Body of pancreas (tissue), 4 donors: ENCODE measurements around the gene DBN1.

Experiments
- POLR2A ChIP-seq, 3 donors: fragments of 450-650 bp; IDR thresholded peaks; one replicate each; pipeline ENCODE4 v1.6.1; 2016; ENCODE audit warnings: antibody characterized with exemption in 3 of 3, mild to moderate bottlenecking in 2 of 3
- TF ChIP-seq, protein P1 (sequence below), 7 experiments: fragments of 450-650 bp in 4 of 7; fragments of 200-600 bp in 3 of 7; sonication (generic) in 3 of 7; IDR thresholded peaks; one replicate each; pipeline ENCODE4 v1.5.1; 2016 to 2019; ENCODE audit warnings: antibody characterized with exemption in 7 of 7

DNA sequence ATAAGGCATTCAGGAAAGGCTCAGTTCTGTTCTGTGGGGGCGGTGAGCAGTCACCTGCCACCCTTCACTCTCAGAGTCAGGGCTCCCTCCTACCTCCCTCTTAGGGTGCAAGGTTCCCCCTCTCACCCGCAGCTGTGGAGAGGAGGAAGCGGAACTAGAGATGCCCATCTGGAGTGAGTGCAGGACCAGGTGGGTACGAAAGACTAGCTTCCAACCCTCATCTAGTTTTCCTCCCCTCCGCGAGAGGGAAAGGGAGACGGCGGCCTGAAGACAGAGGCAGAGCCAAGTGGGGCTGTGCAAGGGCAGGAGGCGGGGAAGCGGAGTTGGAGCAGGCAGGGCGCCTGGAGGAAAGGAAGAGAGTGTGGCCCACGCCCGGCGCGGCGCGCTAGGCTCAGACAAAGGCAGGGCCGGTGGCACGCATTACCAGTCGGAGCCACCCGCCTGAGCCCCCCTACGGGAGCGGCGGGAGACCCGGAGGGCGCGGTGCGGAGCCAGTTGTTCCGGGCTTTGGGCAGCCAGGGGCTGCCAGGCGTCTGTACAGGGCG is 19.5 kb downstream of the DBN1 start:
- TF ChIP-seq, protein P1, sequence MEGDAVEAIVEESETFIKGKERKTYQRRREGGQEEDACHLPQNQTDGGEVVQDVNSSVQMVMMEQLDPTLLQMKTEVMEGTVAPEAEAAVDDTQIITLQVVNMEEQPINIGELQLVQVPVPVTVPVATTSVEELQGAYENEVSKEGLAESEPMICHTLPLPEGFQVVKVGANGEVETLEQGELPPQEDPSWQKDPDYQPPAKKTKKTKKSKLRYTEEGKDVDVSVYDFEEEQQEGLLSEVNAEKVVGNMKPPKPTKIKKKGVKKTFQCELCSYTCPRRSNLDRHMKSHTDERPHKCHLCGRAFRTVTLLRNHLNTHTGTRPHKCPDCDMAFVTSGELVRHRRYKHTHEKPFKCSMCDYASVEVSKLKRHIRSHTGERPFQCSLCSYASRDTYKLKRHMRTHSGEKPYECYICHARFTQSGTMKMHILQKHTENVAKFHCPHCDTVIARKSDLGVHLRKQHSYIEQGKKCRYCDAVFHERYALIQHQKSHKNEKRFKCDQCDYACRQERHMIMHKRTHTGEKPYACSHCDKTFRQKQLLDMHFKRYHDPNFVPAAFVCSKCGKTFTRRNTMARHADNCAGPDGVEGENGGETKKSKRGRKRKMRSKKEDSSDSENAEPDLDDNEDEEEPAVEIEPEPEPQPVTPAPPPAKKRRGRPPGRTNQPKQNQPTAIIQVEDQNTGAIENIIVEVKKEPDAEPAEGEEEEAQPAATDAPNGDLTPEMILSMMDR (IDR thresholded peaks at IDR 0.05): no peak
- TF ChIP-seq POLR2A (IDR thresholded peaks at IDR 0.05): no peak
